OCI-LY7 (cell line): ENCODE data around the gene GLB1L2.

Experiments
- EZH2phosphoT487 ChIP-seq: fragments of 200-600 bp; sonication (generic); IDR thresholded peaks from 2 replicates; pipeline ENCODE4 v1.6.1; 2018; ENCODE audit warnings: low read depth, borderline replicate concordance, mild to moderate bottlenecking, mixed run types, antibody characterized with exemption, low read length, moderate library complexity, mixed read lengths
- TF ChIP-seq, protein P1 (sequence below): fragments of 200-600 bp; sonication (generic); conservative IDR thresholded peaks from 2 replicates; pipeline ENCODE4 v1.5.1; 2014; ENCODE audit warnings: mild to moderate bottlenecking, antibody characterized with exemption, low read length, moderate library complexity, mixed read lengths

DNA sequence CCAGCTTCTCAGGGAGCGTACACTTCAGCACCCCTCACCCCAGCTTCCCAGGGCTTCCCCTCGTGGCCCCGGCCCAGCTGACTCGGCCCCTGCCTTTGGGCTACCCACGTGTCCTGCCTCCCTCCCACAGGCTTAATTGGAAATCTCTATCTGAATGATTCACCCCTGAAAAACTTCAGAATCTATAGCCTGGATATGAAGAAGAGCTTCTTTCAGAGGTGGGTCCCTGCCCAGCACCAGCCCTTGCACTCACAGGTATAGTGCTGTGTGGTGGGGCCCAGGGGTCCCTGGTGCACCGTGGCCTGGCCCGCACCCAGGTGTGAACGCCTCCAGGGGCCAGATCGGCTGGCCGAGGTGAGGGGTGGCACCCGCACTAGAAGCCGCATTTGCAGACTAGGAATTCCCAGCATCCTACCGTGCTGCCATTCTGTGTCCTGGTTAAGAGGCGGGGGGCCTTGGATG is 41.8 kb downstream of the GLB1L2 start:
- no peak for TF ChIP-seq EZH2phosphoT487
- TF ChIP-seq, protein P1, sequence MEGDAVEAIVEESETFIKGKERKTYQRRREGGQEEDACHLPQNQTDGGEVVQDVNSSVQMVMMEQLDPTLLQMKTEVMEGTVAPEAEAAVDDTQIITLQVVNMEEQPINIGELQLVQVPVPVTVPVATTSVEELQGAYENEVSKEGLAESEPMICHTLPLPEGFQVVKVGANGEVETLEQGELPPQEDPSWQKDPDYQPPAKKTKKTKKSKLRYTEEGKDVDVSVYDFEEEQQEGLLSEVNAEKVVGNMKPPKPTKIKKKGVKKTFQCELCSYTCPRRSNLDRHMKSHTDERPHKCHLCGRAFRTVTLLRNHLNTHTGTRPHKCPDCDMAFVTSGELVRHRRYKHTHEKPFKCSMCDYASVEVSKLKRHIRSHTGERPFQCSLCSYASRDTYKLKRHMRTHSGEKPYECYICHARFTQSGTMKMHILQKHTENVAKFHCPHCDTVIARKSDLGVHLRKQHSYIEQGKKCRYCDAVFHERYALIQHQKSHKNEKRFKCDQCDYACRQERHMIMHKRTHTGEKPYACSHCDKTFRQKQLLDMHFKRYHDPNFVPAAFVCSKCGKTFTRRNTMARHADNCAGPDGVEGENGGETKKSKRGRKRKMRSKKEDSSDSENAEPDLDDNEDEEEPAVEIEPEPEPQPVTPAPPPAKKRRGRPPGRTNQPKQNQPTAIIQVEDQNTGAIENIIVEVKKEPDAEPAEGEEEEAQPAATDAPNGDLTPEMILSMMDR, result no peak
